ENCODE data around the gene TENM4. TPM values are rescaled to one million over a fixed set of nuclear protein-coding genes. Genes with fewer than 3 reads are reported as not detected.

Gene TENM4
- total and polyA plus RNA-seq, 2 of the 13 experiments (the other 11 are each of a cell fraction or from before 2014, with no cell fraction given) = not detected

DNA sequence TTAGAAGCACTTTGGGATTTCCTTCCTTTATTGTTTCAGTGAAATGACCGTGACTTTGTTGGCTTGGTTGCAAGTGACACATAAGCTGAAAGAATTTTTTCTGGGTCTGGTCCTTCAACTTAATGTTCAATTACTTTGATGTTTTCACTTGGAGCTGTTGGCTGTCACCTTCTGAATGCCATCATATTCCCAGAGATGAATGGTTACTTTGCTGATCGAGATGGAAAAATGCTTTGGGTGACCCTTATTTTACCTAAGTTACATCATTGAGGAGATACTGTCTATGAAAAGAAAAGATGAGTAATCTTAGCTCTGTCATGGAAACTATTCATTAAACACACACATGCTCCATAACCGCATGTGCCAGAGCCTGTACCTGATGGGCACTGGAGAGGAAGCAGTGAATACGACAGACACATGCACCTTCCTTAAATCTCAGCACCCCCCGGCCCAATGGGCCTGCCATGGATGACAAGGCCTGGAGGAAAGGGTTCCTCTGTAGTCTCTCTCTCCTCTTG lies 76.9 kb downstream of the TENM4 start:
- Histone ChIP-seq H3K9me3 (ENCODE audit: low read length) (no peaks in the 10 kb centered on the region), H3K4me1 (ENCODE audit: insufficient read depth, low read length) (no peaks in the 10 kb centered on the region), H4K20me1 (ENCODE audit: insufficient read depth, low read length) (no peaks in the 10 kb centered on the region), H3K9ac (ENCODE audit: insufficient read depth, low read depth, low read length) (no peak overlapping the region), H3K4me2 (ENCODE audit: low read depth, low read length) (no peak overlapping the region), H3K79me2 (ENCODE audit: insufficient read depth, low read length) (no peaks in the 10 kb centered on the region), H3K27ac (ENCODE audit: extremely low read length, insufficient read depth, low read length) (no peak overlapping the region), H2AFZ (ENCODE audit: low read length) (no peak overlapping the region), H3K27me3 (ENCODE audit: control insufficient read depth in 1 of 2, insufficient read depth in 2 of 2, low read length in 2 of 2) (no peaks in the 10 kb centered on the region), H3K36me3 (replicated peaks in 1 of 2; ENCODE audit: control insufficient read depth in 1 of 2, insufficient read depth in 2 of 2, low read length in 2 of 2) (no peaks in the 10 kb centered on the region), H3K4me3 (replicated peaks in 1 of 3; ENCODE audit: insufficient read depth in 1 of 3, low read depth in 2 of 3, low read length in 3 of 3) (no peak overlapping the region)
- FAIRE-seq (no peak), ATAC-seq (no peak), DNase-seq (ENCODE audit: low spot score) (no peak)
- no TSS peak for BruUV-seq (replicated peaks)
- intact Hi-C loops (cut with micrococcal nuclease; ENCODE audit: unreplicated experiment) (no loop called here), in situ Hi-C loops (cut with HindIII; ENCODE audit: extremely low pct_ligation_motif_present, low pct_unique_long_range_greater_than_20kb) (no loop called here)
- TF ChIP-seq, protein P1, sequence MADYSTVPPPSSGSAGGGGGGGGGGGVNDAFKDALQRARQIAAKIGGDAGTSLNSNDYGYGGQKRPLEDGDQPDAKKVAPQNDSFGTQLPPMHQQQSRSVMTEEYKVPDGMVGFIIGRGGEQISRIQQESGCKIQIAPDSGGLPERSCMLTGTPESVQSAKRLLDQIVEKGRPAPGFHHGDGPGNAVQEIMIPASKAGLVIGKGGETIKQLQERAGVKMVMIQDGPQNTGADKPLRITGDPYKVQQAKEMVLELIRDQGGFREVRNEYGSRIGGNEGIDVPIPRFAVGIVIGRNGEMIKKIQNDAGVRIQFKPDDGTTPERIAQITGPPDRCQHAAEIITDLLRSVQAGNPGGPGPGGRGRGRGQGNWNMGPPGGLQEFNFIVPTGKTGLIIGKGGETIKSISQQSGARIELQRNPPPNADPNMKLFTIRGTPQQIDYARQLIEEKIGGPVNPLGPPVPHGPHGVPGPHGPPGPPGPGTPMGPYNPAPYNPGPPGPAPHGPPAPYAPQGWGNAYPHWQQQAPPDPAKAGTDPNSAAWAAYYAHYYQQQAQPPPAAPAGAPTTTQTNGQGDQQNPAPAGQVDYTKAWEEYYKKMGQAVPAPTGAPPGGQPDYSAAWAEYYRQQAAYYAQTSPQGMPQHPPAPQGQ (CRISPR knock-in tag; IDR thresholded peaks at IDR 0.05; ENCODE audit: borderline replicate concordance) = no peak
- TF ChIP-seq ZNF589 (CRISPR knock-in tag; conservative IDR thresholded peaks at IDR 0.05) = no peak
- TF ChIP-seq ZSCAN20 (CRISPR knock-in tag; IDR thresholded peaks at IDR 0.05; ENCODE audit: borderline replicate concordance) = no peak
- no peak for TF ChIP-seq SIX4 (CRISPR knock-in tag; IDR thresholded peaks at IDR 0.05)
- no peak for TF ChIP-seq ISL2 (CRISPR knock-in tag; IDR thresholded peaks at IDR 0.05)
- WGBS (ENCODE audit: low lambda C conversion rate) = 2% methylated on average over 5 of the region's 5 CpGs
- POLR2A ChIA-PET = no interaction called here
- CTCF ChIA-PET (ENCODE audit: low intra/inter-chr PET ratio, low total read pairs) = no interaction called here

DNA sequence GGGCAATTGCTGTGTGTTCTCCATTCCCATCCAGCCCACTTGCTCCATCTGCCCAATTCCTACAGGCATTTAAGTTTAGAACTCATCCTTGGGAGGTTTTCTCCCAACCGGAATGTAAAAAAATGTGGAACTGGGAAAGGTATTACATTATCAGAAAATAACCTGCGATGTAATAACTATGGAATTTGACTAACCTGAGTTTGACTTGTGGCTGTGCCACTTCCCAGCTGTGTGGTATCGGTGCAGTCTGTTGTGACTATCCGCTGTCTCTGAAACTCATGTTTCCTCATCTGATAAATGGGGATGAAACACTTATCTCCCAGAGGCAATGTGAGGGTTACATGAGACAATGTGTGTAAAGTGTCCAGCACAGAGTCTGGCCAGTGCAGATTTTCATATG lies 77.6 kb downstream of the TENM4 start:
- no peaks in the 10 kb centered on the region for H4K20me1 ChIP-seq (ENCODE audit: insufficient read depth, low read length)
- no peak for DNase-seq (ENCODE audit: low spot score)
- no peak for TF ChIP-seq GATAD2A (CRISPR knock-in tag; IDR thresholded peaks at IDR 0.05)
- TF ChIP-seq GTF3A (CRISPR knock-in tag; conservative IDR thresholded peaks at IDR 0.05) = no peak
- no peak for TF ChIP-seq NBN (conservative IDR thresholded peaks at IDR 0.05)
- TF ChIP-seq, protein P2, sequence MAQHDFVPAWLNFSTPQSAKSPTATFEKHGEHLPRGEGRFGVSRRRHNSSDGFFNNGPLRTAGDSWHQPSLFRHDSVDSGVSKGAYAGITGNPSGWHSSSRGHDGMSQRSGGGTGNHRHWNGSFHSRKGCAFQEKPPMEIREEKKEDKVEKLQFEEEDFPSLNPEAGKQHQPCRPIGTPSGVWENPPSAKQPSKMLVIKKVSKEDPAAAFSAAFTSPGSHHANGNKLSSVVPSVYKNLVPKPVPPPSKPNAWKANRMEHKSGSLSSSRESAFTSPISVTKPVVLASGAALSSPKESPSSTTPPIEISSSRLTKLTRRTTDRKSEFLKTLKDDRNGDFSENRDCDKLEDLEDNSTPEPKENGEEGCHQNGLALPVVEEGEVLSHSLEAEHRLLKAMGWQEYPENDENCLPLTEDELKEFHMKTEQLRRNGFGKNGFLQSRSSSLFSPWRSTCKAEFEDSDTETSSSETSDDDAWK (CRISPR knock-in tag; IDR thresholded peaks at IDR 0.05) = no peak
- TF ChIP-seq PAF1 (CRISPR knock-in tag; IDR thresholded peaks at IDR 0.05) = no peak
- no peak for TF ChIP-seq NCOR1 (IDR thresholded peaks at IDR 0.05; ENCODE audit: borderline replicate concordance, low read length)
- no peak for TF ChIP-seq SUZ12 (IDR thresholded peaks at IDR 0.05; ENCODE audit: low read depth, low read length)
- no peak for TF ChIP-seq ETV6 (CRISPR knock-in tag; conservative IDR thresholded peaks at IDR 0.05)
- no peaks in the 10 kb centered on the region for H3K79me2 ChIP-seq (ENCODE audit: insufficient read depth, low read length)
- H3K27ac ChIP-seq (ENCODE audit: extremely low read length, insufficient read depth, low read length) = no peak overlapping the region
- ATAC-seq = no peak
- no TSS peak for BruUV-seq (replicated peaks)
- H2AFZ ChIP-seq (ENCODE audit: low read length) = no peak overlapping the region
- H3K4me3 ChIP-seq (replicated peaks in 1 of 3; ENCODE audit: insufficient read depth in 1 of 3, low read depth in 2 of 3, low read length in 3 of 3) = no peak overlapping the region
- no peak overlapping the region for H3K4me2 ChIP-seq (ENCODE audit: low read depth, low read length)
- no peak for FAIRE-seq
- ChIA-PET CTCF (ENCODE audit: low intra/inter-chr PET ratio, low total read pairs) (no interaction called here), POLR2A (no interaction called here)
- no peak overlapping the region for H3K9ac ChIP-seq (ENCODE audit: insufficient read depth, low read depth, low read length)
- H3K36me3 ChIP-seq (replicated peaks in 1 of 2; ENCODE audit: control insufficient read depth in 1 of 2, insufficient read depth in 2 of 2, low read length in 2 of 2) = no peaks in the 10 kb centered on the region
- H3K4me1 ChIP-seq (ENCODE audit: insufficient read depth, low read length) = no peaks in the 10 kb centered on the region
- intact Hi-C loops (cut with micrococcal nuclease; ENCODE audit: unreplicated experiment) (no loop called here), in situ Hi-C loops (cut with HindIII; ENCODE audit: extremely low pct_ligation_motif_present, low pct_unique_long_range_greater_than_20kb) (no loop called here)
- WGBS (ENCODE audit: low lambda C conversion rate) = 3% methylated on average over 4 of the region's 4 CpGs
- H3K9me3 ChIP-seq (ENCODE audit: low read length) = no peaks in the 10 kb centered on the region
- H3K27me3 ChIP-seq (ENCODE audit: control insufficient read depth in 1 of 2, insufficient read depth in 2 of 2, low read length in 2 of 2) = no peaks in the 10 kb centered on the region

All from HepG2 (cell line).